ENCODE measurements around the gene GAB1. TPM values are rescaled to one million over a fixed set of nuclear protein-coding genes. Genes with fewer than 3 reads are reported as not detected.
A peak's percentile ranks its signal among the peaks of the same experiment; 100 is the strongest.

GAB1 gene
- total and polyA plus RNA-seq, 2 of the 8 experiments (the other 6 are each of a cell fraction or from before 2014, with no cell fraction given): 6.8 to 21.3 TPM

- H2BK120ac ChIP-seq (replicated peaks; ENCODE audit: low read depth, low read length): no peak overlapping the region
- H3K4me2 ChIP-seq (ENCODE audit: insufficient read depth in 1 of 2, low read depth in 2 of 2, low read length in 2 of 2): no peak overlapping the region
- DNase-seq (ENCODE audit: low read depth in 1 of 2, low spot score in 2 of 2): no peak
- ChIA-PET POLR2A (ENCODE audit: partially characterized antibody) (no interaction called here), CTCF (ENCODE audit: partially characterized antibody) (interaction anchor here (1.2 kb wide), 1 partner anchor 28 kb away, joined by 4 read pairs; no protein-coding TSS in a partner anchor)
- no peak overlapping the region for H3K23ac ChIP-seq (ENCODE audit: insufficient read length)
- no peaks in the 10 kb centered on the region for H3K79me1 ChIP-seq (ENCODE audit: low read depth, low read length)
- H2BK15ac ChIP-seq (ENCODE audit: low read length): no peak overlapping the region
- H3K23me2 ChIP-seq (ENCODE audit: low read depth, low read length): no peaks in the 10 kb centered on the region
- H2AFZ ChIP-seq (ENCODE audit: low read length): 0 out of 2 replicates have a peak overlapping the region, but pooled peaks have one; percentile 41
- no peak overlapping the region for H2BK12ac ChIP-seq (ENCODE audit: low read depth, low read length)
- no peak overlapping the region for H2AK5ac ChIP-seq (ENCODE audit: low read depth, low read length)
- H3K18ac ChIP-seq (ENCODE audit: extremely low read depth, low read length): no peak overlapping the region
- no peak for FAIRE-seq
- WGBS, 2 experiments (ENCODE audit: extremely low coverage in 1 of 2, insufficient coverage in 1 of 2, insufficient read length in 1 of 2, insufficient replicate concordance in 2 of 2, low coverage in 1 of 2, low lambda C conversion rate in 2 of 2, missing lambda C conversion rate in 1 of 2): 57% methylated on average over 1 of the region's 1 CpG; no CpG with 5 or more reads in 1 of the 2 experiments
- H4K91ac ChIP-seq (replicated peaks; ENCODE audit: insufficient read length, low read length): no peak overlapping the region
- no peak overlapping the region for H3K4me3 ChIP-seq (ENCODE audit: extremely low read depth in 1 of 4, insufficient read depth in 2 of 4, low read depth in 3 of 4, low read length in 4 of 4)
- no peak overlapping the region for H2BK20ac ChIP-seq (ENCODE audit: low read length)
- H3K79me2 ChIP-seq (ENCODE audit: control insufficient read depth in 1 of 2, insufficient read depth in 2 of 2, low read length in 2 of 2): no peaks in the 10 kb centered on the region
- no peak overlapping the region for H3K56ac ChIP-seq (replicated peaks; ENCODE audit: insufficient read length, low read depth, low read length)
- H4K20me1 ChIP-seq (replicated peaks in 1 of 2; ENCODE audit: control insufficient read depth in 1 of 2, insufficient read depth in 2 of 2, low read length in 2 of 2): no peaks in the 10 kb centered on the region
- H4K8ac ChIP-seq (ENCODE audit: extremely low read depth, insufficient read depth, low read length): no peak overlapping the region
- no peaks in the 10 kb centered on the region for H3K9me3 ChIP-seq (ENCODE audit: insufficient read depth in 2 of 2, low read depth in 1 of 2, low read length in 1 of 2)
- no peak overlapping the region for H3K4ac ChIP-seq (replicated peaks; ENCODE audit: insufficient read length, low read depth, low read length)
- no peak overlapping the region for H2BK5ac ChIP-seq (ENCODE audit: low read depth, low read length)
- H3K36me3 ChIP-seq (ENCODE audit: control insufficient read depth in 2 of 4, insufficient read depth in 4 of 4, low read length in 3 of 4): no peaks in the 10 kb centered on the region
- no peak overlapping the region for H3K14ac ChIP-seq (ENCODE audit: insufficient read length)
- H3K27me3 ChIP-seq (replicated peaks in 1 of 4; ENCODE audit: control insufficient read depth in 3 of 4, extremely low read depth in 1 of 4, insufficient read depth in 3 of 4, low read length in 3 of 4): no peaks in the 10 kb centered on the region
- no peak overlapping the region for H4K5ac ChIP-seq (ENCODE audit: insufficient read length, low read depth, low read length)
- H3K9ac ChIP-seq (replicated peaks in 1 of 4; ENCODE audit: extremely low read depth in 1 of 4, low read depth in 3 of 4, low read length in 3 of 4): no peak overlapping the region
- no peak overlapping the region for H3K27ac ChIP-seq (ENCODE audit: low read depth, low read length)
- H3K4me1 ChIP-seq (replicated peaks in 1 of 4; ENCODE audit: control insufficient read depth in 3 of 4, insufficient read depth in 4 of 4, low read length in 3 of 4): peaks cover 0 to 2% (median 0%) of the 10 kb centered on the region in 4 experiments; a peak in 1 of 7 replicates
- TF ChIP-seq ATF3 (IDR thresholded peaks at IDR 0.05; ENCODE audit: insufficient read depth, low read depth, low read length): no peak
- TF ChIP-seq SP4 (IDR thresholded peaks at IDR 0.05; ENCODE audit: low read length): no peak
- no peak for TF ChIP-seq TCF12 (IDR thresholded peaks at IDR 0.05; ENCODE audit: low read depth, low read length)
- no peak for TF ChIP-seq CREB1 (IDR thresholded peaks at IDR 0.05)
- no peak for TF ChIP-seq SP2 (IDR thresholded peaks at IDR 0.05; ENCODE audit: low read length)
- TF ChIP-seq SIN3A (conservative IDR thresholded peaks at IDR 0.05 in 1 of 2, IDR thresholded peaks at IDR 0.05 in 1 of 2; ENCODE audit: low read depth in 1 of 2, low read length in 2 of 2): no peak
- TF ChIP-seq CBX5 (IDR thresholded peaks at IDR 0.05; ENCODE audit: low read depth, low read length): no peak
- no peak for TF ChIP-seq KDM5A (IDR thresholded peaks at IDR 0.05; ENCODE audit: low read length)
- TF ChIP-seq HDAC2 (IDR thresholded peaks at IDR 0.05; ENCODE audit: borderline replicate concordance in 1 of 2, low read depth in 2 of 2, low read length in 2 of 2): no peak
- TF ChIP-seq JUND (IDR thresholded peaks at IDR 0.05; ENCODE audit: low read length): no peak
- TF ChIP-seq POLR2AphosphoS5 (IDR thresholded peaks at IDR 0.05; ENCODE audit: low read depth, low read length): no peak
- no peak for TF ChIP-seq KDM4A (IDR thresholded peaks at IDR 0.05; ENCODE audit: low read depth, low read length, severe bottlenecking)
- TF ChIP-seq POU5F1 (IDR thresholded peaks at IDR 0.05; ENCODE audit: low read depth, low read length): no peak
- no peak for TF ChIP-seq HDAC6 (IDR thresholded peaks at IDR 0.05; ENCODE audit: low read depth, low read length)
Measured at GRCh38 chr4:143320113-143320512, 16.6 kb upstream of the GAB1 start.
